GM18870 (cell line): ENCODE measurements around the gene CD48.
"Not testable (repeated sequence)": the region's sequence is repeated elsewhere in the genome, so short reads cannot be mapped to it uniquely, and the experiment has no call there.

Source experiments
- ATAC-seq: cut with Tn5 transposase; IDR thresholded peaks from one replicate; pipeline ENCODE4 v1.9.1; 2021; ENCODE audit warnings: moderate library complexity; ENCODE audit not compliant: unreplicated experiment

The CD48 gene

GRCh38 chr1:160656737-160657136, 54.9 kb downstream of the CD48 start:
- no peak for ATAC-seq

GRCh38 chr1:160653620-160654016, 58.0 kb downstream of the CD48 start:
- ATAC-seq = no peak

DNA sequence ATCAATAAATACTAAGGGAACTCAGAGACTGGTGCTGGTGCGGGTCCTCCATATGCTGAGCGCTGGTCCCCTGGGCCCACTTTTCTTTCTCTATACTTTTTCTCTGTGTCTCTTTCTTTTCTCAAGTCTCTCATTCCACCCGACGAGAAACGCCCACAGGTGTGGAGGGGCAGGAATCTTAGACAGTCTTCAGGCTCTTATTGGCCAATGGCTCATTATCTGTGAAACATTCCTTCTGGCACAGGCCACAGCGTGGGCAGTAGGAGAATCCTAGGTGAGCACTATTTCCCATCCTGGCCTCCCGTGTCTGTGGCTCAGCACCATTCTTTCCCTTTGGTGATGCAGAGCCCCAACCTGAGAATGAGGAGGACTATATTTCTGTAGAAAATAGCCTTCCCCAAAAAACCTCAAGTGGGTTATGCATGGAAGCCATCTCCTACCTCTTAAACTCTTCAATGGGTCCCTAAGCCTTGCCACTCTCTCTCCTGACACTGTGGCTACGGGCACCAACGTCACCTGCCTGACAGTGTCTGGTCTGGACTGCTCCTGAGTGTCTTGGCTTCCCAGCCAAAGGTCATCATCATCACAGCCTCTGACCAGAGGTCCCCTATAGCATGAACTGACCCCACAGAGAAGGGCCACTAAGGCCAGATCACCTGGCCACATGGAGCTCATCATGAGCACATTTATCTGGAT, 58.5 kb downstream of the CD48 start:
- no peak for ATAC-seq

- not testable (repeated sequence) for ATAC-seq
Observed at GRCh38 chr1:160652065-160652641, 59.5 kb downstream of the CD48 start.

- ATAC-seq = no peak
Observed at GRCh38 chr1:160651433-160652064, 60.1 kb downstream of the CD48 start.

- ATAC-seq = peak; percentile 2
Observed at GRCh38 chr1:160647329-160647720, 64.3 kb downstream of the CD48 start.

DNA sequence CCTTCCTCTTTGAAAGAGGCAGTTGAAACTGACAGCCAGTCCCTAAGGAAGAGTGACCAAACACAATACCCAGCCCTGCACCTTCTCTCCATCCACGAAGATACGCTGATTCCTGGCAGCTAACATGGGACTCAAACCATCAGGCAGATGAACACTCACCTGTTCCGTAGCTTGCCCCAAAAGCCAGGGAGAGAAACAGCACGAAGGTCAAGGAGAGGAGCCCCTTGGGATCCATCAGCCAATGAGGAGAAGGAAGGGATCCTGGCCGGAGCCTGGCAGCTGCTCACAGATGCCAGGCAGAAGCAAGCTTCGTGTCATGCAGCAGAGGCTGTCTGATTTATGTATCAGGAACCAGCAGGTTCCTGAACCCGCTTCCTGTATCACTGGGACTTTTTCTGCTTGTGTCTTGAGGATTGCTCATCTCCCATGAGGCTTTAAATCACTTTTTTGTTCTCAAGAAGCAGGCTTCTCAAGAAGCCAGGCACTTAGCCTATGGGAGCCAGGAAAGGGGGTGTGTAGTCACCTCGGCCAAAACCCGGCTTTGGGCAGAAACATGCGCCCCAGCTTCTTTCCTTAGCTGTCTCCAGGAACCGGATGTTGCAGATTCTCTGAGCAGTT, 64.8 kb downstream of the CD48 start, which contains the start of gene SLAMF1:
Gene SLAMF1, minus strand, starts transcription at position 334 of the 618 bp plus-strand sequence. Its CDS starts 99 bp downstream, at position 235.
- peak; percentile 55 for ATAC-seq

DNA sequence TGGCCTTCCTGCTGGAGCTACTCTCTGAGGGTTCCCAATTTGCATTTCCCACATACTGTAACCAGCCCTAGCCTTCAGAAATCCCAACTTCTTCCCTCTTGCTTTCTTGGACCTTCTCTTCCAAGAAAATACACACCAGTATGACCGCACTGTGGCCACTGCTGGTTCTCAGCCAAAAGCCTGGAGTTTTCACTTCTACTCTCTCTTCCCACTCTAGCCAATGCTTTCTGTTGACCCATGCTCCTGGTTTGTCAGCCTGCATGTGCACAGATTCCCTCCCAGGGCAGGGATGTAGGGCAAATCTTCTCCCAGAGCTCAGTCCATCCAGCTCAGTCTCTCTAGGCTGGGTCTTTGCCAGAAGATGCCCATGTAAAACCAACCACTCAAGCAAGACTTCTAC, 65.4 kb downstream of the CD48 start:
- ATAC-seq = no peak

DNA sequence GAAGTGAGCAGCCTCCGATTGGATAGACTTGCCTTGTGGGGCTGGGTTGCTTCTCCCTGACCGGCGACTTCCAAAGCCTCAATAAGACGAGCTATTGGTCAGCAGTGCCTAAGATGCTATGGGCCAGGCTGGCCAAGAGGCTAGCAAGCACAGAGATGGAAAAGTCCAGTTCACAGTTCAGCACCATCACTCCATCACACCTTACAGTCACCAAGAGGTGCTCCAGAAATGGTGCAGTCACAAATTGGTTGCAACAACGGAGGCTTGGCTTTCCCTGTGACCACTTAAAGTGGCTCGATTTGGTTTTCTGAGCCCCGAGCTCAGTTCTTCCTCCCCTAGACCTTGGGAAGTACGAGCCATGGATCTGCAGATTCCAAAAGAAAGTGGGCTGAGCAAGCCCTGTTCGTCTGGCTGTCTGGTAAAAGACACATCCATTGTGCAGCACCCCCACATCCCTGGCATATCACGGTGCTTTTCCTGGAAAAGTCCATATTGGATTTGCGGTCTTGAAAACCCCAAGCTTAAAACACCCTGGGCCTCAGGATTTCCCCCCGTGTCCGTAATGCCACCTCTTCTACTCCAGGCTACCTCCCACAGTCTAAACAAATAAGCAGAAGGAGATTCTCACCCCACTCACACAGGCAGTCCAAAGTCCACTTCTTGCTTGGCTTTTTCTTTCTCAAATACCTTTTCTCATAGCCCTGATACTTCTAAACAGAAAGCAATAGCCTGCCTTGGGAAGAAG, 66.1 kb downstream of the CD48 start:
- no peak for ATAC-seq

- no peak for ATAC-seq
Observed at GRCh38 chr1:160644399-160644798, 67.2 kb downstream of the CD48 start.

- no peak for ATAC-seq
Observed at GRCh38 chr1:160643138-160643537, 68.5 kb downstream of the CD48 start.

DNA sequence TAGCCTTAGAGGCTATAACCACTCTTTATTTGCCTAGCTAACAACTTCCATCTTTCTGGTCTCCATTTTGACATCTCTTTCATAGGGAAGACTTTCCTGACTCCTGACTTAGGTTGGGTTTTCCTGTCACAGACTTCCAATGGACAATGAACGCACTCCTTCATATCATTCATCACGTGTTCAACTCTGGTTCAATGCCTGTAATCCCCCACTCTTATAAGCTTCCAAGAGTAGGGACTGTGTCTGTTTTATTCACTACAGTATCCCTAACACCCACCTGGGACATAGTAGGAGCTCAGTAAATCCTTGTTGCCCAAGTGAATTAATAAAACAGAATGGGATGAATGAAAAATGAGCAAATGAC, 69.4 kb downstream of the CD48 start:
- no peak for ATAC-seq

GRCh38 chr1:160641323-160642280, 70.0 kb downstream of the CD48 start:
- ATAC-seq = no peak

GRCh38 chr1:160640359-160641123, 71.1 kb downstream of the CD48 start:
- ATAC-seq = no peak

DNA sequence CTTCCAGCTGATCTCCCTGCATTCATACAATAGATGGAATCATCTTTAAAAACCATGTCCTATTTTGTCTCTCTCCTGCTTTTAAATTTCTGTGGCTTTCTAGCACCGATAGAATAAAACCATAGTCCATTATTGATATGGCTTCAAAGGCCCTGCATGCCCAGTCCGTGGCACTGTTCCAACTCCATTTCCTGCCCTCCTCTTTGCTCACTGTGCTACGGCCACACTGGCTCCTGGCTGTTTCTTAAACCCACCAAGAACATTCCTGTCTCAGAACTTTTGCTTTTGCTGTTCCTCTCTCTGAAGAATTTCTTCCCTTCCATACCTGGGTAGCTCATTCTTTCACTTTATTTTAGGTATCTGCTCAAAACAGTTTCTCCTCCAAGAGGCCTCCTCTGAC, 72.0 kb downstream of the CD48 start:
- ATAC-seq = no peak

DNA sequence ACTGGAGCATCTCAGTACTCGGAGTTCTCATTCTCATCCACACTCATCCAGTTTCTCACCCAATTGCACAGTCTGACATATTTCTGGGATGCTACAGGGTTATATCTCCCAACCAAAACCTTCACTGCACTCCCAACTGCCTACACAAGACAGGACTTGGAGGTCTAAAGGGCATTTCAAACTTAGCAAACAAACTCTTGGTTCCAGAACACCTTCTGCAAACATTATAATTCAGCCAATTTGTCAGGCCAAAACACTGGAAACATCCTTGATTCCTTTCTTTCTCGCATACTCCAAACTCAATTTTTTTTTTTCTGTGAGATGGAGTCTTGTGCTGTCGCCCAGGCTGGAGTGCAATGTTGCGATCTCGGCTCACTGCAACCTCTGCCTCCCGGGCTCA, 72.7 kb downstream of the CD48 start:
- ATAC-seq = no peak

DNA sequence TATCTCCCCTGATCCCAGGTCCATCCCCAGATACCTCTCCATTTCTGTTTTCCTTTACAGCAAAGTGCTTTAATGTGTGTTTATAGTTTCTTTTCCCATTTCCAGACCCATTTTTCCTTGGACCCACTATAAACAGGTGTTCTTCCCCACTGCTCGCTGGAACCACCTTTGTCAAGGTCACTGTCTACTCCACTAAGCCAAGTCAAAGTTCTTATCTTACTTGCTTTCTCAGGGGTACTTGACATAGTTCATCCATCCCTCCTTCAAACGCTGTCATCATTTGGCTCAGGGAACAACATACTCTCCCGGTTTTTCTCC, 73.1 kb downstream of the CD48 start:
- no peak for ATAC-seq

DNA sequence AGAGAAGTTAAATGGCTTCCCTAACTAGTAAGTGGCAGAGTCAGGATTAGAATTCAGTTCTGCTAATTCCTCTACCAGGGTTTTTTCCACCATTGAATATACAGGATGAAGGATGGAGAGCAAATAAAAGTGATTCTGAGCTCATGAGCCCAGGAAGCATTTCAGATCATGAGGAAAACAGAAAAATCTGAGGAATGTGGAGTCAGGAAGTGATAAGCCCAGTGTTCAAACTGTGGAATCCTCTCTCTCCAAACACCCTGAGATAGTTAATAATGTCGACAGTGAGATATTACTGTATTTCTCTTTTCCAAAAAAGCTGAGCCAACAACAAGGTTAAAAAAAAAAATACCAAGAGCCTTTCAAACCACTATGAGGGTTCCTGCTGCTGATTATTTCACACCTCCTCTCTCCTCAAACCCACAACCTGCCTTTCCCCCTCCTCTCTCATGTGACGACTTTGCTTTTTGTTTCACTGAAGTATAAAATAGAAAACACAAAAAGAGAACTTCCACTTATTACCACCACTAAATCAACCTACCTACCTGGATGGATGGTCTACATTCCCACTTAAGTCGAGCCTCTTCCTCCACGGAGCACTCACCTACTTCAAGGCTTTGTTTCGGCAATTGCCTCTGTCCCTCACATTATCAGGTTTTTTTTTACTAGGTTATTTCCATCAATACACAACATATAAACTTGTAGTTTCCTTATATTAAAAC, 73.6 kb downstream of the CD48 start:
- ATAC-seq = no peak

GRCh38 chr1:160637065-160637464, 74.6 kb downstream of the CD48 start:
- no peak for ATAC-seq
